ENCODE measurements around the gene OSBP.

- TF ChIP-seq, protein P1, sequence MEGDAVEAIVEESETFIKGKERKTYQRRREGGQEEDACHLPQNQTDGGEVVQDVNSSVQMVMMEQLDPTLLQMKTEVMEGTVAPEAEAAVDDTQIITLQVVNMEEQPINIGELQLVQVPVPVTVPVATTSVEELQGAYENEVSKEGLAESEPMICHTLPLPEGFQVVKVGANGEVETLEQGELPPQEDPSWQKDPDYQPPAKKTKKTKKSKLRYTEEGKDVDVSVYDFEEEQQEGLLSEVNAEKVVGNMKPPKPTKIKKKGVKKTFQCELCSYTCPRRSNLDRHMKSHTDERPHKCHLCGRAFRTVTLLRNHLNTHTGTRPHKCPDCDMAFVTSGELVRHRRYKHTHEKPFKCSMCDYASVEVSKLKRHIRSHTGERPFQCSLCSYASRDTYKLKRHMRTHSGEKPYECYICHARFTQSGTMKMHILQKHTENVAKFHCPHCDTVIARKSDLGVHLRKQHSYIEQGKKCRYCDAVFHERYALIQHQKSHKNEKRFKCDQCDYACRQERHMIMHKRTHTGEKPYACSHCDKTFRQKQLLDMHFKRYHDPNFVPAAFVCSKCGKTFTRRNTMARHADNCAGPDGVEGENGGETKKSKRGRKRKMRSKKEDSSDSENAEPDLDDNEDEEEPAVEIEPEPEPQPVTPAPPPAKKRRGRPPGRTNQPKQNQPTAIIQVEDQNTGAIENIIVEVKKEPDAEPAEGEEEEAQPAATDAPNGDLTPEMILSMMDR (IDR thresholded peaks at IDR 0.05) = no peak
- no peak for TF ChIP-seq EZH2 (IDR thresholded peaks at IDR 0.05; ENCODE audit: borderline replicate concordance, insufficient read depth, low read depth, low read length, poor library complexity, severe bottlenecking)
Measured at GRCh38 chr11:59574932-59575502, 40.6 kb downstream of the OSBP start.

Data from B cell (primary cell).